ENCODE data around the gene PAX7.

- TF ChIP-seq POLR2A (IDR thresholded peaks at IDR 0.05; ENCODE audit: low read length) (no peak), GATA1 (IDR thresholded peaks at IDR 0.05; ENCODE audit: low read depth, low read length) (no peak)
Measured at GRCh38 chr1:18629659-18630510, 761 bp upstream of the PAX7 start.

Data from erythroblast (primary cell).